ENCODE results near the gene RRAS2.

The RRAS2 gene

DNA sequence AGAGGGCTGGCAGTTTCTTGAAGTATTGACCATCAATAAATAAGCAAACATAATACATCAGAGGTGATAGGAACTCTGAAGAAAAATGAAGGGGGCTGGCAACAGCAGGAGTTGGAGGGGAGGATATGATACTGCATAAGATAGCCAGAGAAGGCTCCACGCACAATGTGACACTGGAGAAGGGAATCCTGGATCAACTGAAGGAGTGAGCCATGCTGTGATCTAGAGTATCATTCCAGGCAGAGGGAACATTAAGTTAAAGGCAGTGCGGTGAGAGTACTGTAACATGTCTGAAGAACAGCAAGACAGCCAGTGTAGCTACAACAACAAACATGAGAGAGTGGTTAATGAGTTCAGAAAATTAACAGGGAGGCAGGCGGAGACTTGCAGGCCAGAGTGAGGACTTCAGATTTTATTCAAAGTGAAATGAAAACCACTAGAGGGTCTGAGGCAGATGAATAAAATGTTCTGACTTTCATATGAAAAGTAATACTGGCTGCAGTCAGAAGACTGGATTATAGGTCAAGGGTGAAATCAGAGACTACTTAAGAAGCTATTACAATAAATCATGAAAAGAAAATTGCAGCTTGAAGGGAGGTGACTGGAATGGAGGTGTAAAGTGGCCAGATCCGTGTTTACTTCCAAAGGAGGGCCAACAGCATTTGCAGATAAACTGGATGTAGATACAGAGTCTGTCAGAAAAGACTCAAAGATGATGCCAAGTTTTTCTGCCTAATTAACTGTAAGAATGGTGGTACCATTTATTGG, 49.4 kb downstream of the RRAS2 start:
- H3K36me3 ChIP-seq: no peaks in the 10 kb centered on the region
- H4K20me1 ChIP-seq: peaks cover 0 to 65% (median 0%) of the 10 kb centered on the region in 11 experiments; a peak in 8 of 22 replicates
- TF ChIP-seq Cebpa-rat (IDR thresholded peaks at IDR 0.05): no peak
- H3K9ac ChIP-seq: no peak overlapping the region
- no peaks in the 10 kb centered on the region for H3K9me3 ChIP-seq (replicated peaks in 1 of 11)
- H3K4me2 ChIP-seq: peak overlapping the region in 1 of 11 experiments; percentile 36; a peak in 2 of 22 replicates
- H3K27ac ChIP-seq: no peak overlapping the region
- peaks cover 0 to 25% (median 4%) of the 10 kb centered on the region in 10 experiments; a peak in 7 of 20 replicates for H3K4me1 ChIP-seq
- no peak overlapping the region for H3K4me3 ChIP-seq
- H3K27me3 ChIP-seq: no peaks in the 10 kb centered on the region

DNA sequence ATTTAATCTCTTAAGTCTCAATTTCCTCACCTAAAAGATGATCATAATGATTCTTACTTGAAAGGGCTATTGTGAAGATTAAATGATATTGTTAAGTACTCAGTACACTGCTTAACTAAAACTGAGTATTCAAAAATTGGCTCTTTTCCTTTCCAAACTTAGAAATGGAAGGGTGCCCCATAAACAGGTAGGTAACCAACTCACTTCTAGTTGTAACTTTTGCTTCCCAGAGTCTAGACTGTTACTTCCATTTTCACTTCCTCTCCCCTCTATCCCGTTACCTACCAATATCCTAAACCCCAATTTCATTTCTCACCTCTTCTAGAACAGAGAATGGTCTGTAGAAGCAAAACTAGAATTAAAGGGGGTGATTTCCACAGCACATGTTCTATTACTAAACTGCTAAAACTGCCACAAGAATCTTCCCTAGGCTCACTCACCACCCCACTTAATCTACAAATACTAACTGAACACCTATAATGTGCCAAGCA, 50.0 kb downstream of the RRAS2 start:
- no peak for TF ChIP-seq Cebpa-rat (IDR thresholded peaks at IDR 0.05)
- H3K9me3 ChIP-seq (replicated peaks in 1 of 11): no peaks in the 10 kb centered on the region
- H3K36me3 ChIP-seq: no peaks in the 10 kb centered on the region
- H3K27me3 ChIP-seq: no peaks in the 10 kb centered on the region
- H3K4me1 ChIP-seq: peaks cover 0 to 18% (median 4%) of the 10 kb centered on the region in 10 experiments; a peak in 7 of 20 replicates
- H4K20me1 ChIP-seq: peaks cover 0 to 68% (median under 1%) of the 10 kb centered on the region in 11 experiments; a peak in 8 of 22 replicates
- H3K9ac ChIP-seq: no peak overlapping the region
- H3K27ac ChIP-seq: no peak overlapping the region
- peak overlapping the region in 2 of 11 experiments; percentile 30 to 36; a peak in 4 of 22 replicates for H3K4me2 ChIP-seq
- no peak overlapping the region for H3K4me3 ChIP-seq

DNA sequence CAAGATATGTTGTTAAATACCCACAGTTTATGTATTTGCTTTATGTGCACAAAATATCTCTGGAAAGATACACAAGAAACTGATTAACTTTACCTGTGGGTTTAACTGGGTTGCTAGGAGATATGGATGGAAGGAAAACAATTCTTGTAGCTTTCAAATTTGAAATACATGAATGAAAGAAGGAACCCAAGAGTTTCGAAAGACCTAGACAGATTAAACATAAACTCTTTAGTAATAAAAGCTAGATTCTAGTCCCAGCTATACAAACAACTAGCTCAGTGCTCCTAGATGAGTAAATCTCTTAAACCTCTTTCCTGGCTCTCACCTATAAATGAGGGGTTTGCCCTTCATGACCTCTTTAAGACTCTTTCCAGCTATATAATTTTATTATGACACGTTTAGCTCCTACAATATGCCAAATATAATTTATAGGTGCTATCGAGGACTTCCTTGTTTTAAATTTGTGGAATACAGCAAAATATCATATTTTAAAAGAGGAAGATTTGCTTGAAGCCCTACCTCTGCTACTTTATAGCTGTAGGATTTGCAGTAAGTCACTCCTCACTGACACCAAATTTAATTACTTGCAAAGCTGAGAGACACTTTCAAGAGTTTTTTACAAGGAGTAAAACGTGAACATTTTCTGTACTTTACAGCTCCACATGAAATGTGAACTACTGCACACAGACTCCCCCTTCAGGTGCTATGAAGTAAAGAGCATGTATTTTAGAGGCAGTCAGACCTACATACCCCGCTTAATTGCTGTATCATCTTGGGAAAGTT, 50.7 kb downstream of the RRAS2 start:
- no peak overlapping the region for H3K4me3 ChIP-seq
- no peak for TF ChIP-seq Cebpa-rat (IDR thresholded peaks at IDR 0.05)
- H3K9ac ChIP-seq: no peak overlapping the region
- H3K9me3 ChIP-seq (replicated peaks in 1 of 11): no peaks in the 10 kb centered on the region
- H3K4me2 ChIP-seq: peak overlapping the region in 2 of 11 experiments; percentile 30 to 36; a peak in 3 of 22 replicates
- H3K36me3 ChIP-seq: no peaks in the 10 kb centered on the region
- H3K4me1 ChIP-seq: peaks cover 0 to 13% (median 2%) of the 10 kb centered on the region in 10 experiments; a peak in 7 of 20 replicates
- no peak overlapping the region for H3K27ac ChIP-seq
- peaks cover 0 to 70% (median 7%) of the 10 kb centered on the region in 11 experiments; a peak in 8 of 22 replicates for H4K20me1 ChIP-seq
- H3K27me3 ChIP-seq: no peaks in the 10 kb centered on the region

DNA sequence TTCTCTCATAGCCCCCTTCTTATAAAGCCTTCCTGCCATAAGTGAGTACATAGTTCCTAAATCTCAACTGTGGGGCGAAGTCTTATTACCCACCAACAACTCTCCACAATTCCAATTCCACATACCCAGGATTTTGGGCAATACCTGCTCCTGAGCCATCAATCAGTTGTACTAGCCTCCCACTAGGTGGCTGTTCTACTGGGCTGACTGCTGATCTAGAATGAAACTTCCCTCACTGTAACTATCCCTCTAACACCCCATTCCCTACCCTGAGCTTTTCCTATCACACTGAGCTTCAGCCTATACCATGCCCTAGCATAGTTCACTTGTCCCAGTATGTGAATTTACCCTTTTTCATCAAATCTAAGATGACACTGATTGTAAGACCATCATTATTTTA, 52.5 kb downstream of the RRAS2 start:
- Histone ChIP-seq H3K27me3 (no peaks in the 10 kb centered on the region), H3K4me3 (no peak overlapping the region), H3K9me3 (replicated peaks in 1 of 11) (no peaks in the 10 kb centered on the region), H3K4me1 (peaks cover 0 to 16% (median under 1%) of the 10 kb centered on the region in 10 experiments; a peak in 7 of 20 replicates), H4K20me1 (peaks cover 0 to 70% (median 7%) of the 10 kb centered on the region in 11 experiments; a peak in 8 of 22 replicates), H3K27ac (no peak overlapping the region), H3K9ac (no peak overlapping the region), H3K36me3 (no peaks in the 10 kb centered on the region), H3K4me2 (no peak overlapping the region)
- no peak for TF ChIP-seq Cebpa-rat (IDR thresholded peaks at IDR 0.05)

DNA sequence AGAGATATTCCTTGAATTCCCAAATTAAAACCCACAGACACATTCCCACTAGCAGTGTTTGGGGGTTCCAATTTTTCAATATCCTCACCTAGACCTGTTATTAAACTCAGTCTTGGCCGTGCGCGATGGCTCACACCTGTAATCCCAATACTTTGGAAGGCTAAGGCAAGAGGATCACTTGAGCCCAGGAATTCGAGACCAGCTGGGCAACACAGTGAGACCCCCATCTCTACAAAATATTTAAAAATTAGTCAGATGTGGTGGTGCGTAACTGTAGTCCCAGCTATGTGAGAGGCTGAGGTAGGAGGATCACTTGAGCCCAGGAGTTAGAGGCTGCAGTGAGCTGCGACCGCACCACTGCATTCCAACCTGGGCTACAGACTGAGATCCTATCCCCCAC, 53.3 kb downstream of the RRAS2 start:
- Histone ChIP-seq H4K20me1 (peaks cover 0 to 70% (median 7%) of the 10 kb centered on the region in 11 experiments; a peak in 8 of 22 replicates), H3K36me3 (no peaks in the 10 kb centered on the region), H3K4me3 (no peak overlapping the region), H3K9me3 (replicated peaks in 1 of 11) (no peaks in the 10 kb centered on the region), H3K4me2 (no peak overlapping the region), H3K27me3 (no peaks in the 10 kb centered on the region), H3K27ac (no peak overlapping the region), H3K9ac (no peak overlapping the region), H3K4me1 (peaks cover 0 to 24% (median 4%) of the 10 kb centered on the region in 10 experiments; a peak in 7 of 20 replicates)
- no peak for TF ChIP-seq Cebpa-rat (IDR thresholded peaks at IDR 0.05)

DNA sequence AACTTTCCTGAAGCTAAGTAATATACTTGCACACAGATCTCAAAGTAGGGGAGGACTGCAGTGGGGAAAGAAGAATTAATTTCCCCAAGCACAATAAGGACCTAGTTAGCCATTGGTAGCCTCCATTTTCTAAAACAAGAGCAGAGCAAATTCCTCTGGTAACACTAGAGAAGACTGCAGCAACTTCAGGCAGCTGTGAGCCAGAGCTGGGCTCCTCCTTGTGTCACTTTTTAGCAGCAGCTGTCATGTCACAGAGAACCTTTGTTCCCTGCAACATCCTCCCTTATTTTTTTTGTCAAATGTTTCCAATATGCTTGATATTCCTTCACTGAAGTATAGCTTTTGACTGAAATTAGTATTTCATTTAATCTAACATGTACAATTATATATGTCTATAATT, 54.4 kb downstream of the RRAS2 start:
- peaks cover 0 to 35% (median 12%) of the 10 kb centered on the region in 10 experiments; a peak in 10 of 20 replicates for H3K4me1 ChIP-seq
- no peaks in the 10 kb centered on the region for H3K9me3 ChIP-seq (replicated peaks in 1 of 11)
- H3K4me2 ChIP-seq: no peak overlapping the region
- no peak overlapping the region for H3K27ac ChIP-seq
- no peaks in the 10 kb centered on the region for H3K36me3 ChIP-seq
- no peak overlapping the region for H3K4me3 ChIP-seq
- TF ChIP-seq Cebpa-rat (IDR thresholded peaks at IDR 0.05): no peak
- no peaks in the 10 kb centered on the region for H3K27me3 ChIP-seq
- H3K9ac ChIP-seq: no peak overlapping the region
- H4K20me1 ChIP-seq: peaks cover 0 to 71% (median 7%) of the 10 kb centered on the region in 11 experiments; a peak in 10 of 22 replicates

DNA sequence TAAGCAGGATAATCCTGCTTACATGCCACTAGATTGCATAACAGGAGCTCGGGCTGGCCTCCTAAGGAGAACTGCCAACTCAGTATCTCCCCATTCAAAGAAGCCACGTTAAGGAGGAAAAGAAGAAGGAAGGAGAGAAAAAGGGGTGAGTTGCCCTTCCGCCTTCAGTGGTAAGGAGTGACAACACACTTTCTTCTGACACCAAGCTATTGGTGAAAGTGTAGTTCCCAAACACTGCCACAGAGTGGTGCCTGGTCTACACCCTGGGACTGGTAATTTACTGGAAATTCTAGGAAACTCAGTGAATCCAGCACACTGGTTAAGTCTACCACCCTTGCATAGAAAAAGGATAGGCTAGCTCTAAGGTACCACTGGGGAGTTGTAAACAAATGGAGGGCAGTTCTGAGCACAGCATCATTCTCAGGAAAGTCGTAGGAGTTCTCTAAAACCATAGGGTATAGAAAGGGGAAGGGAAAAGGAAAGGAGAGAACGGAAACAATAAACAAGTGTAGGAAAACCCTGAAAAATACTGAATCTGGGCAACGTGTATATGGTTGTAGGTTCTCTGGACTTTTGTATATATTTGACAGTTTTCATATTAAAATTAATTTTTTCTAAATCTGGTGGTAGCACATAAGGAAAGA, 58.2 kb downstream of the RRAS2 start:
- H3K4me3 ChIP-seq: no peak overlapping the region
- no peak overlapping the region for H3K27ac ChIP-seq
- H3K36me3 ChIP-seq: no peaks in the 10 kb centered on the region
- peaks cover 0 to 23% (median 9%) of the 10 kb centered on the region in 10 experiments; a peak in 10 of 20 replicates for H3K4me1 ChIP-seq
- no peaks in the 10 kb centered on the region for H3K27me3 ChIP-seq
- H3K9ac ChIP-seq: 0 out of 22 replicates have a peak overlapping the region, but pooled peaks of 2 of the 11 experiments have one; percentile 15
- no peak for TF ChIP-seq Cebpa-rat (IDR thresholded peaks at IDR 0.05)
- peaks cover 0 to 88% (median 7%) of the 10 kb centered on the region in 11 experiments; a peak in 8 of 22 replicates for H4K20me1 ChIP-seq
- H3K9me3 ChIP-seq (replicated peaks in 1 of 11): no peaks in the 10 kb centered on the region
- peak overlapping the region in 5 of 11 experiments; percentile 2 to 61 (median 57); a peak in 9 of 22 replicates for H3K4me2 ChIP-seq

DNA sequence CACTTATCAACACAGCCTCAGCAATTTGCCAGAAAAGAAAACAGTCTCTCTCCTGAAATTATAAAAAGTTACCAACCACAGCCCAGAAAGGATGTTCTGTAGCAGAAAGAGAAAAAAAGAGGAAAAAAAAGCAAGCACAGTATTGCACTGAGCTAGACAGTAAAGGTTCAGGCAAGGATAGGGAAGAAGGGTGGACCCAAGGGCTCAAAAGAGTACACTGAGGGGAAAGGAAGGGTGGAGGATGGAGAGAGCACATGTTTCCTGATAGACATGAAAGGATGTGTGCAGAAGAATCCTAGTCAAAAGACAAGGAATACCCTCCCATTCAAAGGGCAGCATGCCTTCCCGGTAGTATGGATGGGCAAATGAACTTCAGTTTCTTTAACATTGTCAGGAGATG, 59.1 kb downstream of the RRAS2 start:
- Histone ChIP-seq H3K27me3 (no peaks in the 10 kb centered on the region), H3K9me3 (replicated peaks in 1 of 11) (no peaks in the 10 kb centered on the region), H3K4me3 (no peak overlapping the region), H3K9ac (no peak overlapping the region), H3K36me3 (peaks cover 0 to under 1% (median 0%) of the 10 kb centered on the region in 11 experiments; a peak in 1 of 22 replicates), H3K4me1 (peaks cover 0 to 23% (median 9%) of the 10 kb centered on the region in 10 experiments; a peak in 10 of 20 replicates), H3K4me2 (peak overlapping the region in 4 of 11 experiments; percentile 16 to 61 (median 58); a peak in 8 of 22 replicates), H4K20me1 (peaks cover 0 to 79% (median 7%) of the 10 kb centered on the region in 11 experiments; a peak in 8 of 22 replicates), H3K27ac (no peak overlapping the region)
- no peak for TF ChIP-seq Cebpa-rat (IDR thresholded peaks at IDR 0.05)
